Prostate gland (tissue), 2 donors: ENCODE results near the gene LLPH. TPM values are rescaled to one million over a fixed set of nuclear protein-coding genes. Genes with fewer than 3 reads are reported as not detected.

Experiments used
- DNase-seq: peaks from one replicate; pipeline ENCODE4 v3.0.0-alpha.2; 2019; ENCODE audit warnings: low spot score
- H3K27ac ChIP-seq, 2 donors: fragments of 200-600 bp; sonication (generic); 2 replicates each; pipeline ENCODE4 v1.5.1; 2017 to 2019
- H3K27me3 ChIP-seq: fragments of 200-600 bp; sonication (generic); replicated peaks from 2 replicates; pipeline ENCODE4 v1.5.1; 2019; ENCODE audit not compliant: insufficient read depth
- H3K36me3 ChIP-seq, 2 donors: fragments of 200-600 bp; sonication (generic); 1 replicate in 1 of 2; 2 replicates in 1 of 2; pipeline versions ENCODE4 v1.5.1 to v1.8.1; 2017 to 2019
- H3K4me1 ChIP-seq: fragments of 200-600 bp; sonication (generic); replicated peaks from 2 replicates; pipeline ENCODE4 v1.5.1; 2019
- H3K4me3 ChIP-seq, 2 donors: fragments of 200-600 bp; sonication (generic); 2 replicates each; pipeline ENCODE4 v1.5.1; 2017 to 2019
- H3K9me3 ChIP-seq: fragments of 200-600 bp; sonication (generic); 2 replicates; pipeline ENCODE4 v1.5.1; 2017
- CTCF ChIP-seq, 4 experiments: fragments of 200-600 bp in 2 of 4; fragments of 450-650 bp in 2 of 4; sonication (generic) in 2 of 4; IDR thresholded peaks; 1 replicate in 3 of 4; 2 replicates in 1 of 4; pipeline ENCODE4 v1.5.1; 2016 to 2019; ENCODE audit warnings: antibody characterized with exemption in 4 of 4, mild to moderate bottlenecking in 2 of 4, moderate library complexity in 2 of 4
- POLR2A ChIP-seq: fragments of 450-650 bp; IDR thresholded peaks from one replicate; pipeline ENCODE4 v1.6.1; 2016; ENCODE audit warnings: antibody characterized with exemption, mild to moderate bottlenecking
- POLR2AphosphoS5 ChIP-seq: sonication (generic); formaldehyde crosslinking; IDR thresholded peaks from one replicate; pipeline ENCODE4 v1.6.1; 2017; ENCODE audit warnings: antibody characterized with exemption
- WGBS: methylation state at CpG from one replicate; pipeline ENCODE4 v1.1.5; 2018; 5-methylcytosine and 5-hydroxymethylcytosine counted together
- intact Hi-C: fragments of 100-400 bp; cut with DNase I; formaldehyde crosslinking; loops from one replicate; pipeline ENCODE4 v1.14.2; 2022
- total RNA-seq, 2 donors: library from RNA; depleted of rRNA; stranded (reverse); fragments of >200 nt; gene quantifications; one replicate each; pipeline ENCODE4 v1.1.0, GENCODE V29; 2016

The LLPH gene
- total RNA-seq, 2 donors from 2014 or later = 11.0 to 17.6 TPM

- Histone ChIP-seq H3K36me3 (no peaks in the 10 kb centered on the region), H3K27me3 (no peaks in the 10 kb centered on the region), H3K27ac (no peak overlapping the region), H3K9me3 (no peaks in the 10 kb centered on the region), H3K4me1 (no peaks in the 10 kb centered on the region), H3K4me3 (no peak overlapping the region)
- no peak for TF ChIP-seq POLR2AphosphoS5
- WGBS = 77% methylated on average over 3 of the region's 3 CpGs
- intact Hi-C loops = no loop called here
- DNase-seq = no peak
Observed at GRCh38 chr12:66164349-66164821, 33.8 kb upstream of the LLPH start.

- Histone ChIP-seq H3K4me1 (no peaks in the 10 kb centered on the region), H3K4me3 (no peak overlapping the region), H3K9me3 (no peaks in the 10 kb centered on the region), H3K36me3 (no peaks in the 10 kb centered on the region), H3K27ac (no peak overlapping the region), H3K27me3 (no peaks in the 10 kb centered on the region)
- TF ChIP-seq CTCF (IDR thresholded peaks at IDR 0.05) (no peak), POLR2A (no peak), POLR2AphosphoS5 (no peak)
- intact Hi-C loops = no loop called here
- DNase-seq = no peak
- WGBS = 55% methylated on average over 4 of the region's 4 CpGs
Observed at GRCh38 chr12:66163289-66163688, 32.7 kb upstream of the LLPH start.

- H3K4me1 ChIP-seq = no peaks in the 10 kb centered on the region
- no peak for TF ChIP-seq CTCF (IDR thresholded peaks at IDR 0.05)
- no peak for TF ChIP-seq POLR2A
- TF ChIP-seq POLR2AphosphoS5 = no peak
- H3K36me3 ChIP-seq = no peaks in the 10 kb centered on the region
- WGBS = 82% methylated on average over 2 of the region's 2 CpGs
- DNase-seq = no peak
- H3K27ac ChIP-seq = no peak overlapping the region
- intact Hi-C loops = no loop called here
- H3K4me3 ChIP-seq = no peak overlapping the region
- H3K9me3 ChIP-seq = no peaks in the 10 kb centered on the region
- H3K27me3 ChIP-seq = no peaks in the 10 kb centered on the region
Observed at GRCh38 chr12:66162701-66163100, 32.2 kb upstream of the LLPH start.

GRCh38 chr12:66160704-66161103, 30.2 kb upstream of the LLPH start:
- Histone ChIP-seq H3K4me3 (no peak overlapping the region), H3K9me3 (no peaks in the 10 kb centered on the region), H3K27ac (no peak overlapping the region), H3K27me3 (no peaks in the 10 kb centered on the region), H3K4me1 (no peaks in the 10 kb centered on the region), H3K36me3 (no peaks in the 10 kb centered on the region)
- no peak for DNase-seq
- no peak for TF ChIP-seq POLR2AphosphoS5
- TF ChIP-seq POLR2A = no peak
- TF ChIP-seq CTCF (IDR thresholded peaks at IDR 0.05) = no peak
- intact Hi-C loops = no loop called here
- WGBS = 92% methylated on average over 28 of the region's 28 CpGs

GRCh38 chr12:66159123-66159522, 28.6 kb upstream of the LLPH start:
- no peak overlapping the region for H3K27ac ChIP-seq
- TF ChIP-seq POLR2AphosphoS5 = no peak
- no peak for TF ChIP-seq POLR2A
- TF ChIP-seq CTCF (IDR thresholded peaks at IDR 0.05) = no peak
- H3K36me3 ChIP-seq = no peaks in the 10 kb centered on the region
- H3K9me3 ChIP-seq = no peaks in the 10 kb centered on the region
- intact Hi-C loops = no loop called here
- peaks cover 6% of the 10 kb centered on the region for H3K4me1 ChIP-seq
- no peak for DNase-seq
- no peaks in the 10 kb centered on the region for H3K27me3 ChIP-seq
- H3K4me3 ChIP-seq = no peak overlapping the region
